Breast epithelium (tissue), 3 donors: ENCODE data around the gene ENHO.

Experiments used
- POLR2A ChIP-seq: fragments of 450-650 bp; IDR thresholded peaks from one replicate; pipeline ENCODE4 v1.6.1; 2016; ENCODE audit warnings: antibody characterized with exemption, mild to moderate bottlenecking, moderate library complexity
- POLR2AphosphoS5 ChIP-seq, 3 donors: sonication (generic); formaldehyde crosslinking; IDR thresholded peaks; one replicate each; pipeline ENCODE4 v1.6.1; 2017; ENCODE audit warnings: antibody characterized with exemption in 3 of 3
- TF ChIP-seq, protein P1 (sequence below), 3 donors: fragments of 450-650 bp; IDR thresholded peaks; one replicate each; pipeline ENCODE4 v1.5.1; 2016 to 2017; ENCODE audit warnings: antibody characterized with exemption in 3 of 3, mild to moderate bottlenecking in 3 of 3, moderate library complexity in 3 of 3

DNA sequence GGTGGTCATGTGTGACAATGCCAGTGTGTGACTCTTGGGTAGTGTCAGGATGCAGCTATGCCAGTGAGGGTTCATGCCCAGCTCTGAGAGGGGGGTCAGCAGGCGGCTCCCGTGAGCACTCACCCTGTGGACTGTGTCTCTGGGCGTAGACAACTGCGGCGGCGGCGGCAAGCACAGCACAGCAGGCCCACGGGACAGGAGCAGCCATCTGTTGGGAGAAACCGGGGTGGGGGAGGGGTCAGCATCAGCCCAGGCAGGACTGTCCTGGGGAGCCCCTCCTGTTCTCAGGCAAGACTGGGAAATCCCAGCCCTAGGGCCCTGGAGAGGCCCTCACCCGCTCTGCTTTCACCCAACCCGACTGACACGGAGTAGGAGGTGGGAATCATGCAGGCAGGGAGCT lies 46.0 kb upstream of the ENHO start:
- TF ChIP-seq, protein P1, sequence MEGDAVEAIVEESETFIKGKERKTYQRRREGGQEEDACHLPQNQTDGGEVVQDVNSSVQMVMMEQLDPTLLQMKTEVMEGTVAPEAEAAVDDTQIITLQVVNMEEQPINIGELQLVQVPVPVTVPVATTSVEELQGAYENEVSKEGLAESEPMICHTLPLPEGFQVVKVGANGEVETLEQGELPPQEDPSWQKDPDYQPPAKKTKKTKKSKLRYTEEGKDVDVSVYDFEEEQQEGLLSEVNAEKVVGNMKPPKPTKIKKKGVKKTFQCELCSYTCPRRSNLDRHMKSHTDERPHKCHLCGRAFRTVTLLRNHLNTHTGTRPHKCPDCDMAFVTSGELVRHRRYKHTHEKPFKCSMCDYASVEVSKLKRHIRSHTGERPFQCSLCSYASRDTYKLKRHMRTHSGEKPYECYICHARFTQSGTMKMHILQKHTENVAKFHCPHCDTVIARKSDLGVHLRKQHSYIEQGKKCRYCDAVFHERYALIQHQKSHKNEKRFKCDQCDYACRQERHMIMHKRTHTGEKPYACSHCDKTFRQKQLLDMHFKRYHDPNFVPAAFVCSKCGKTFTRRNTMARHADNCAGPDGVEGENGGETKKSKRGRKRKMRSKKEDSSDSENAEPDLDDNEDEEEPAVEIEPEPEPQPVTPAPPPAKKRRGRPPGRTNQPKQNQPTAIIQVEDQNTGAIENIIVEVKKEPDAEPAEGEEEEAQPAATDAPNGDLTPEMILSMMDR (IDR thresholded peaks at IDR 0.05) = no peak
- TF ChIP-seq POLR2A = no peak
- no peak for TF ChIP-seq POLR2AphosphoS5 (IDR thresholded peaks at IDR 0.05)
